Heart left ventricle (tissue), 16 donors: ENCODE data around the gene SLC19A2. TPM values are rescaled to one million over a fixed set of nuclear protein-coding genes. Genes with fewer than 3 reads are reported as not detected.
A peak's percentile ranks its signal among the peaks of the same experiment; 100 is the strongest.

Experiments used
- ATAC-seq, 4 donors: fragments of 200-7000 bp; cut with Tn5 transposase; one replicate each; pipeline ENCODE4 v1.9.1; 2020 to 2022; ENCODE audit warnings: moderate library complexity in 4 of 4, mild to moderate bottlenecking in 3 of 4, moderate number of reproducible peaks in 1 of 4
- DNase-seq, 5 donors: peaks; one replicate each; pipeline ENCODE4 v3.0.0-alpha.2; 2020
- H3K27ac ChIP-seq, 12 donors: fragments of 200-600 bp; sonication (generic) in 4 of 12; one replicate each; pipeline versions ENCODE4 v1.5.0 to v1.8.0; 2016 to 2022; ENCODE audit warnings: mild to moderate bottlenecking in 2 of 12
- H3K27me3 ChIP-seq, 9 donors: fragments of 200-600 bp; sonication (generic) in 2 of 9; one replicate each; pipeline versions ENCODE4 v1.5.1 to v1.8.0; 2016 to 2022; ENCODE audit warnings: mild to moderate bottlenecking in 3 of 9
- H3K36me3 ChIP-seq, 9 donors: fragments of 200-600 bp; sonication (generic) in 2 of 9; one replicate each; pipeline versions ENCODE4 v1.5.0 to v1.8.0; 2018 to 2022; ENCODE audit warnings: mild to moderate bottlenecking in 2 of 9
- H3K4me1 ChIP-seq, 12 donors: fragments of 200-600 bp; sonication (generic) in 4 of 12; one replicate each; pipeline versions ENCODE4 v1.5.0 to v1.8.0; 2016 to 2022; ENCODE audit warnings: mild to moderate bottlenecking in 3 of 12
- H3K4me3 ChIP-seq, 12 donors: fragments of 200-600 bp; sonication (generic) in 4 of 12; one replicate each; pipeline versions ENCODE4 v1.5.0 to v1.8.0; 2017 to 2022; ENCODE audit warnings: mild to moderate bottlenecking in 9 of 12, moderate library complexity in 4 of 12
- H3K9me3 ChIP-seq, 12 donors: fragments of 200-600 bp; sonication (generic) in 4 of 12; one replicate each; pipeline versions ENCODE4 v1.5.0 to v1.8.0; 2016 to 2022; ENCODE audit warnings: mild to moderate bottlenecking in 1 of 12
- CTCF ChIP-seq, 12 donors: fragments of 200-600 bp; sonication (generic) in 4 of 12; IDR thresholded peaks; one replicate each; pipeline versions ENCODE4 v1.5.0 to v1.8.0; 2018 to 2022; ENCODE audit warnings: antibody characterized with exemption in 12 of 12, mild to moderate bottlenecking in 5 of 12
- POLR2A ChIP-seq, 2 donors: fragments of 450-650 bp; IDR thresholded peaks; one replicate each; pipeline ENCODE4 v1.6.1; 2017; ENCODE audit warnings: antibody characterized with exemption in 2 of 2, mild to moderate bottlenecking in 2 of 2, moderate library complexity in 2 of 2
- WGBS, 4 donors: extraction: QIAGEN DNeasy Blood & Tissue Kit in 2 of 4; methylation state at CpG; one replicate each; pipeline versions ENCODE4 v1.1.5 to v1.1.7; 2013 to 2018; 5-methylcytosine and 5-hydroxymethylcytosine counted together
- intact Hi-C, 10 donors: fragments of 100-400 bp; cut with DNase I; formaldehyde crosslinking; loops; one replicate each; pipeline versions ENCODE4 v1.11.1 to v1.14.2; 2022
- polyA plus RNA-seq, 2 donors: library from polyadenylated mRNA; stranded (reverse); fragments of 200-250 nt; gene quantifications; one replicate each; pipeline ENCODE4 v1.2.3, GENCODE V29; 2013
- total RNA-seq, 9 donors: library from RNA; depleted of rRNA in 2 of 9; stranded (reverse); fragments of >200 nt in 2 of 9; fragmentation: NEBNext Ultra II Directional in 3 of 9; extraction: Animal tissue kit (Norgen Biotek cat#: 25700) in 3 of 9; gene quantifications; one replicate each; pipeline versions ENCODE4 v1.1.0 to v1.2.4, GENCODE V29; 2016 to 2023
- donor health status: ischemic (EF 13 %, LVEDD 7.1; RV severe dilation, severe dysfunction).
- donor health status: healthy with polysubstance abuse.
- donor health status: DM: no; HTN: yes; CAD: no.
- donor health status: DM: no; HTN: no; CAD: no.
- donor health status: ischemic (EF 25% LVEDD 6.9; RV normal size, moderate dysfunction).
- donor health status: ischemic (EF 25% LVEDD 5.7; RV mildly dilated, moderate dysfunction).
- donor health status: healthy.
- donor health status: DM: yes; HTN: yes; CAD: no.
- donor health status: ischemic (EF 35%, LVEDD 5.7; RV mildly dilated, moderate dysfunction).
- donor health status: nonischemic (EF 11% LVEDD 7.7; RV severe dilation, severe dysfunction).
- donor health status: DM: yes; HTN: yes; CAD: no.
- donor health status: PGD.
- donor health status: ischemic (EF 29% LVEDD 5.4; RV normal size, mild dysfunction).
- donor health status: nonischemic (EF 23%, LVEDD 6.1; RV moderate dilation, normal function).

Gene SLC19A2
- total and polyA plus RNA-seq, 11 donors = 8.2 to 67.2 (median 14.3) TPM

GRCh38 chr1:169466259-169467230 lies 19.2 kb downstream of the SLC19A2 start:
- Histone ChIP-seq H3K36me3 (peaks cover 0 to 53% (median 36%) of the 10 kb centered on the region in 9 donors), H3K27ac (no peak overlapping the region), H3K9me3 (no peaks in the 10 kb centered on the region), H3K4me3 (no peak overlapping the region), H3K27me3 (no peaks in the 10 kb centered on the region), H3K4me1 (peaks cover 0 to 4% (median 0%) of the 10 kb centered on the region in 12 donors)
- no peak for TF ChIP-seq POLR2A (IDR thresholded peaks at IDR 0.05)
- TF ChIP-seq CTCF (IDR thresholded peaks at IDR 0.05) = peak in 10 of 12 donors; percentile 7 to 55 (median 42)
- DNase-seq (no peak), ATAC-seq (peak in 2 of 4 donors; percentile 32 to 35)
- intact Hi-C loops = loop anchor here in 8 of 10 donors (2.0 to 10.0 kb wide), 4 partner anchors 78 to 348 kb away; no protein-coding TSS in a partner anchor
- 84 to 87% (median 86%) methylated on average over 8 of the region's 8 CpGs for WGBS, 4 donors

- H3K9me3 ChIP-seq = no peaks in the 10 kb centered on the region
- intact Hi-C loops = loop anchor here in 5 of 10 donors (5.0 to 10.0 kb wide), 2 partner anchors 82 to 350 kb away; no protein-coding TSS in a partner anchor
- peaks cover 0 to 4% (median 0%) of the 10 kb centered on the region in 12 donors for H3K4me1 ChIP-seq
- H3K27ac ChIP-seq = no peak overlapping the region
- ATAC-seq (no peak), DNase-seq (no peak)
- peaks cover 0 to 53% (median 36%) of the 10 kb centered on the region in 9 donors for H3K36me3 ChIP-seq
- peaks cover 0 to 2% (median 0%) of the 10 kb centered on the region in 9 donors for H3K27me3 ChIP-seq
- H3K4me3 ChIP-seq = no peak overlapping the region
- no peak for TF ChIP-seq CTCF (IDR thresholded peaks at IDR 0.05)
Measured at GRCh38 chr1:169465281-169465680, 20.5 kb downstream of the SLC19A2 start.

- Histone ChIP-seq H3K36me3 (peaks cover 0 to 26% (median 21%) of the 10 kb centered on the region in 9 donors), H3K27ac (no peak overlapping the region), H3K4me1 (peaks cover 0 to 3% (median 0%) of the 10 kb centered on the region in 12 donors), H3K27me3 (peaks cover 0 to 5% (median 0%) of the 10 kb centered on the region in 9 donors), H3K9me3 (peaks cover 0 to 10% (median 4%) of the 10 kb centered on the region in 12 donors), H3K4me3 (no peak overlapping the region)
- TF ChIP-seq CTCF (IDR thresholded peaks at IDR 0.05) = no peak
- TF ChIP-seq POLR2A (IDR thresholded peaks at IDR 0.05) = no peak
- no peak for DNase-seq
- no peak for ATAC-seq
- 93 to 98% (median 96%) methylated on average over 5 of the region's 5 CpGs for WGBS, 4 donors
- intact Hi-C loops = loop anchor here in 2 of 10 donors (5.0 to 10.0 kb wide), 2 partner anchors 80 to 352 kb away; no protein-coding TSS in a partner anchor
Measured at GRCh38 chr1:169462385-169462784, 23.4 kb downstream of the SLC19A2 start.
